ENCODE results near the gene PCDH9.

The PCDH9 gene

GRCh38 chr13:66574606-66575005, 655.5 kb downstream of the PCDH9 start:
- Histone ChIP-seq H3K27me3 (replicated peaks; ENCODE audit: control insufficient read depth, insufficient read depth, low read length) (no peaks in the 10 kb centered on the region), H3K36me3 (ENCODE audit: control insufficient read depth, insufficient read depth, low read length) (no peaks in the 10 kb centered on the region), H3K4me3 (replicated peaks; ENCODE audit: low read depth, low read length) (no peak overlapping the region)
- no peak for TF ChIP-seq CTCF (IDR thresholded peaks at IDR 0.05; ENCODE audit: insufficient read depth, low read length, poor library complexity, severe bottlenecking)
- DNase-seq (ENCODE audit: extremely low read depth, insufficient read length) = no peak

- Histone ChIP-seq H3K36me3 (ENCODE audit: control insufficient read depth, insufficient read depth, low read length) (no peaks in the 10 kb centered on the region), H3K27me3 (replicated peaks; ENCODE audit: control insufficient read depth, insufficient read depth, low read length) (no peaks in the 10 kb centered on the region), H3K4me3 (replicated peaks; ENCODE audit: low read depth, low read length) (no peak overlapping the region)
- TF ChIP-seq CTCF (IDR thresholded peaks at IDR 0.05; ENCODE audit: insufficient read depth, low read length, poor library complexity, severe bottlenecking) = no peak
- DNase-seq (ENCODE audit: extremely low read depth, insufficient read length) = no peak
Observed at GRCh38 chr13:66567899-66568612, 662.1 kb downstream of the PCDH9 start.

GRCh38 chr13:66565279-66565678, 664.9 kb downstream of the PCDH9 start:
- H3K4me3 ChIP-seq (replicated peaks; ENCODE audit: low read depth, low read length) = no peak overlapping the region
- TF ChIP-seq CTCF (IDR thresholded peaks at IDR 0.05; ENCODE audit: insufficient read depth, low read length, poor library complexity, severe bottlenecking) = no peak
- no peak for DNase-seq (ENCODE audit: extremely low read depth, insufficient read length)
- H3K36me3 ChIP-seq (ENCODE audit: control insufficient read depth, insufficient read depth, low read length) = no peaks in the 10 kb centered on the region
- no peaks in the 10 kb centered on the region for H3K27me3 ChIP-seq (replicated peaks; ENCODE audit: control insufficient read depth, insufficient read depth, low read length)

DNA sequence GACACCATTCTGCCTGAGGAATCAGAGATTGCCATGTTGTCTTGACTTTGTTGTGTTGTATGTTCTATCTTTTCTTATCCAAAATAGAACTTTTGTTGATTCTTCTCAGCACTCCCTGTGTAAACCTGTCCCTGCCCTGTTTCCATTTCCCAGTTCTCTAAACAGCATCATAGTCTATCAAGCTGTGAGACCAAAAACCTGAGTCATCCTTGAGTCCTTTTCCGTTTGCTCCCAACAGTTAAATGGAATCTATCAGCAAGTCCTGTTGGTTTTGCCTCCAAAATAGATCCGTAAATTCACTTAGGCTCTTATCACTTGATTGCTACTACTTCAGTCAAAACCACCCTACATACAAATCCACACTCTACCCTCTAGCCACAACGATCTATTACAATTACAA, 667.1 kb downstream of the PCDH9 start:
- H3K27me3 ChIP-seq (replicated peaks; ENCODE audit: control insufficient read depth, insufficient read depth, low read length) = no peaks in the 10 kb centered on the region
- DNase-seq (ENCODE audit: extremely low read depth, insufficient read length) = no peak
- no peak for TF ChIP-seq CTCF (IDR thresholded peaks at IDR 0.05; ENCODE audit: insufficient read depth, low read length, poor library complexity, severe bottlenecking)
- no peaks in the 10 kb centered on the region for H3K36me3 ChIP-seq (ENCODE audit: control insufficient read depth, insufficient read depth, low read length)
- H3K4me3 ChIP-seq (replicated peaks; ENCODE audit: low read depth, low read length) = no peak overlapping the region

GRCh38 chr13:66562054-66562453, 668.1 kb downstream of the PCDH9 start:
- H3K36me3 ChIP-seq (ENCODE audit: control insufficient read depth, insufficient read depth, low read length) = no peaks in the 10 kb centered on the region
- DNase-seq (ENCODE audit: extremely low read depth, insufficient read length) = no peak
- H3K27me3 ChIP-seq (replicated peaks; ENCODE audit: control insufficient read depth, insufficient read depth, low read length) = no peaks in the 10 kb centered on the region
- no peak for TF ChIP-seq CTCF (IDR thresholded peaks at IDR 0.05; ENCODE audit: insufficient read depth, low read length, poor library complexity, severe bottlenecking)
- no peak overlapping the region for H3K4me3 ChIP-seq (replicated peaks; ENCODE audit: low read depth, low read length)

DNA sequence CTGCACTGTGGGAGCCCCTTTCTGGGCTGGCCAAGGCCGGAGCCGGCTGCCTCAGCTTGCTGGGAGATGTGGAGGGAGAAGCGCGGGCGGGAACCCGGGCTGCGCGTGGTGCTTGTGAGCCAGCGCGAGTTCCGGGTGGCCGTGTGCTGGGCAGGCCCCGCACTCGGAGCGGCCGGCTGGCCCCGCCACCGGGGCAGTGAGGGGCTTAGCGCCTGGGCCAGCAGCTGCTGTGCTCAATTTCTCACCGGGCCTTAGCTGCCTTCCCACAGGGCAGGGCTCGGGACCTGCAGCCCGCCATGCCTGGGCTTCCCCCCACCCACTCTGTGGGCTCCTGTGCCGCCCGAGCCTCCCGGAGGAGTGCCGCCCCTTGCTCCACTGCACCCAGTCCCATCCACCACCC, 669.1 kb downstream of the PCDH9 start:
- no peak overlapping the region for H3K4me3 ChIP-seq (replicated peaks; ENCODE audit: low read depth, low read length)
- TF ChIP-seq CTCF (IDR thresholded peaks at IDR 0.05; ENCODE audit: insufficient read depth, low read length, poor library complexity, severe bottlenecking) = no peak
- no peak for DNase-seq (ENCODE audit: extremely low read depth, insufficient read length)
- no peaks in the 10 kb centered on the region for H3K36me3 ChIP-seq (ENCODE audit: control insufficient read depth, insufficient read depth, low read length)
- no peaks in the 10 kb centered on the region for H3K27me3 ChIP-seq (replicated peaks; ENCODE audit: control insufficient read depth, insufficient read depth, low read length)
